Neural cell (in vitro differentiated cells): ENCODE results near the gene NHS. TPM values are rescaled to one million over a fixed set of nuclear protein-coding genes. Genes with fewer than 3 reads are reported as not detected.

ENCODE experiments used
- H2AFZ ChIP-seq: fragments of 200-600, 300-800 bp; sonication (generic), shearing (Covaris generic); 2 replicates; pipeline ENCODE4 v1.6.0; 2014; ENCODE audit warnings: low read depth, mild to moderate bottlenecking, antibody characterized with exemption, low read length, moderate library complexity
- H3F3A ChIP-seq: fragments of 200-600 bp; shearing (Covaris generic); 2 replicates; pipeline ENCODE4 v1.6.1; 2016; ENCODE audit warnings: mild to moderate bottlenecking, moderate library complexity, mixed read lengths, antibody characterized with exemption, low read length; ENCODE audit not compliant: insufficient read depth, poor library complexity, severe bottlenecking
- H3K27ac ChIP-seq: fragments of 200-600, 300-800 bp; sonication (generic), shearing (Covaris generic); 2 replicates; pipeline ENCODE4 v1.5.1; 2014; ENCODE audit warnings: mild to moderate bottlenecking, low read length, moderate library complexity
- H3K27me3 ChIP-seq: fragments of 300-800, 200-600 bp; sonication (generic), shearing (Covaris generic); 2 replicates; pipeline ENCODE4 v1.6.0; 2014; ENCODE audit warnings: mild to moderate bottlenecking, low read depth, low read length, moderate library complexity; ENCODE audit not compliant: insufficient read depth
- H3K36me3 ChIP-seq: fragments of 300-800, 200-600 bp; sonication (generic), shearing (Covaris generic); 2 replicates; pipeline ENCODE4 v1.5.1; 2014; ENCODE audit warnings: mild to moderate bottlenecking, antibody characterized with exemption, low read length, moderate library complexity; ENCODE audit not compliant: insufficient read depth
- H3K4me2 ChIP-seq: fragments of 300-800, 200-600 bp; sonication (generic), shearing (Covaris generic); 2 replicates; pipeline ENCODE4 v1.6.0; 2014; ENCODE audit warnings: mild to moderate bottlenecking, low read length
- H3K4me3 ChIP-seq: fragments of 300-800, 200-600 bp; sonication (generic), shearing (Covaris generic); 2 replicates; pipeline ENCODE4 v1.5.1; 2014; ENCODE audit warnings: mild to moderate bottlenecking, low read length, moderate library complexity
- H3K79me2 ChIP-seq: fragments of 200-600 bp; shearing (Covaris generic); replicated peaks from 2 replicates; pipeline ENCODE4 v1.6.0; 2014; ENCODE audit warnings: mild to moderate bottlenecking, low read length, moderate library complexity; ENCODE audit not compliant: insufficient read depth
- H3K9ac ChIP-seq: fragments of 300-800, 200-600 bp; sonication (generic), shearing (Covaris generic); 2 replicates; pipeline ENCODE4 v1.6.1; 2016; ENCODE audit warnings: mild to moderate bottlenecking, low read length, mixed read lengths
- H3K9me2 ChIP-seq: fragments of 200-600 bp; shearing (Covaris generic); 2 replicates; pipeline ENCODE4 v1.6.1; 2016; ENCODE audit warnings: mild to moderate bottlenecking, low read length, mixed read lengths; ENCODE audit not compliant: insufficient read depth
- H3K9me3 ChIP-seq: fragments of 200-600, 300-800 bp; sonication (generic), shearing (Covaris generic); 2 replicates; pipeline ENCODE4 v1.6.1; 2016; ENCODE audit warnings: mild to moderate bottlenecking, mixed run types, low read length, moderate library complexity, mixed read lengths
- H4K20me1 ChIP-seq: fragments of 200-600 bp; shearing (Covaris generic); 2 replicates; pipeline ENCODE4 v1.6.1; 2016; ENCODE audit warnings: mild to moderate bottlenecking, mixed run types; ENCODE audit not compliant: insufficient read depth
- CTCF ChIP-seq: fragments of 450-650 bp; IDR thresholded peaks from 2 replicates; pipeline ENCODE4 v1.5.1; 2014; ENCODE audit warnings: antibody characterized with exemption, mild to moderate bottlenecking, moderate library complexity; ENCODE audit not compliant: poor library complexity, severe bottlenecking
- EP300 ChIP-seq: fragments of 450-650 bp; conservative IDR thresholded peaks from 2 replicates; pipeline ENCODE4 v1.6.1; 2014; ENCODE audit warnings: antibody characterized with exemption, mild to moderate bottlenecking, moderate library complexity; ENCODE audit not compliant: poor library complexity, severe bottlenecking
- EZH2 ChIP-seq: fragments of 200-600, 300-800 bp; shearing (Covaris generic), sonication (generic); IDR thresholded peaks from 2 replicates; pipeline ENCODE4 v1.6.1; 2014; ENCODE audit warnings: antibody characterized with exemption, low read length, borderline replicate concordance, mild to moderate bottlenecking; ENCODE audit not compliant: insufficient read depth, poor library complexity, severe bottlenecking
- MXI1 ChIP-seq: fragments of 450-650 bp; conservative IDR thresholded peaks from 2 replicates; pipeline ENCODE4 v1.6.1; 2014; ENCODE audit warnings: antibody characterized with exemption, mild to moderate bottlenecking; ENCODE audit not compliant: poor library complexity, severe bottlenecking
- POLR2AphosphoS5 ChIP-seq: IDR thresholded peaks from 2 replicates; pipeline ENCODE4 v1.6.1; 2012
- RAD21 ChIP-seq: fragments of 450-650 bp; conservative IDR thresholded peaks from 2 replicates; pipeline ENCODE4 v1.6.1; 2014; ENCODE audit warnings: antibody characterized with exemption, mild to moderate bottlenecking, moderate library complexity
- REST ChIP-seq: IDR thresholded peaks from 2 replicates; pipeline ENCODE4 v1.6.1; 2012; ENCODE audit warnings: borderline replicate concordance
- SMC3 ChIP-seq: fragments of 450-650 bp; conservative IDR thresholded peaks from 2 replicates; pipeline ENCODE4 v1.6.1; 2014; ENCODE audit warnings: antibody characterized with exemption, mild to moderate bottlenecking, moderate library complexity; ENCODE audit not compliant: poor library complexity
- TAF1 ChIP-seq: IDR thresholded peaks from 2 replicates; pipeline ENCODE4 v1.6.1; 2012; ENCODE audit warnings: low read depth
- polyA plus RNA-seq: library from polyadenylated mRNA; depleted of rRNA; stranded (reverse); fragments of >200 nt; gene quantifications from 2 replicates; pipeline ENCODE4 v1.2.3, GENCODE V29; 2014

The NHS gene
- polyA plus RNA-seq, 1 donor from 2014 or later = 1.9 TPM

GRCh38 chrX:17719711-17720110 is 344.7 kb downstream of the NHS start:
- Histone ChIP-seq H3F3A (no peaks in the 10 kb centered on the region), H3K79me2 (no peaks in the 10 kb centered on the region), H3K9me2 (no peaks in the 10 kb centered on the region), H2AFZ (no peak overlapping the region), H3K9me3 (no peaks in the 10 kb centered on the region), H4K20me1 (no peaks in the 10 kb centered on the region), H3K27ac (no peak overlapping the region), H3K9ac (no peak overlapping the region), H3K4me3 (no peak overlapping the region), H3K4me2 (no peak overlapping the region), H3K36me3 (no peaks in the 10 kb centered on the region), H3K27me3 (no peaks in the 10 kb centered on the region)
- TF ChIP-seq TAF1 (no peak), SMC3 (no peak), POLR2AphosphoS5 (no peak), MXI1 (no peak), EP300 (no peak), EZH2 (no peak), CTCF (no peak), RAD21 (no peak), REST (no peak)

DNA sequence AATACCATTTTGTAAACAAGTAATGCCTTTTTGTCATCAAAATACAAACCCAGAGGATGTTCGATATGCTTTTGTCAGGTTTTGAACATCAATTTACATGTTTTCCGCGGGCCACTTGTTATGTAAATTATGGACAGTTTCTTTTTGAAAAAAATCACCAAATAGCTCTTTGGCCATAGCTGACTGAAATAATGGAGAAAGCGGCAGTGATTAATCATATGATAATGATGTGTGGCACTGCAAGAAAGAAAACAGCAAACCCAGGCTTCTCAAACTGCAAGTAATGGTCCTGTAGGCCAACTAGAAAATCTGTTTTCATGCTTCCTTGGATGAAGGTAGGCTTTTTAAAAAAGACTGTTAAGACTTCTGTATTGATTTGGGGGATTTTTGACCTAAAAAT is 346.7 kb downstream of the NHS start:
- H3K4me3 ChIP-seq = no peak overlapping the region
- no peaks in the 10 kb centered on the region for H3K27me3 ChIP-seq
- no peaks in the 10 kb centered on the region for H3K79me2 ChIP-seq
- no peaks in the 10 kb centered on the region for H3K9me2 ChIP-seq
- no peak overlapping the region for H3K27ac ChIP-seq
- H3K36me3 ChIP-seq = no peaks in the 10 kb centered on the region
- H3K9me3 ChIP-seq = no peaks in the 10 kb centered on the region
- H2AFZ ChIP-seq = no peak overlapping the region
- H4K20me1 ChIP-seq = no peaks in the 10 kb centered on the region
- no peaks in the 10 kb centered on the region for H3F3A ChIP-seq
- TF ChIP-seq CTCF = no peak
- no peak for TF ChIP-seq SMC3
- no peak for TF ChIP-seq POLR2AphosphoS5
- no peak for TF ChIP-seq TAF1
- TF ChIP-seq RAD21 = no peak
- no peak for TF ChIP-seq REST
- no peak for TF ChIP-seq EZH2
- no peak for TF ChIP-seq MXI1
- TF ChIP-seq EP300 = no peak
- no peak overlapping the region for H3K9ac ChIP-seq
- H3K4me2 ChIP-seq = no peak overlapping the region
